K562 (cell line): Measurements from ENCODE around the gene HJV. TPM values are rescaled to one million over a fixed set of nuclear protein-coding genes. Genes with fewer than 3 reads are reported as not detected.

Experiments used
- BACH1 ChIP-seq: fragments of 200-800 bp; sonication (Bioruptor generic); IDR thresholded peaks from 2 replicates; pipeline ENCODE4 v1.6.1; 2016; ENCODE audit warnings: missing genetic modification characterization, missing compliant biosample characterization
- DNMT1 ChIP-seq: fragments of 450-650 bp; IDR thresholded peaks from 2 replicates; pipeline ENCODE4 v1.6.1; 2016; ENCODE audit warnings: antibody characterized with exemption, mild to moderate bottlenecking
- ETS1 ChIP-seq: conservative IDR thresholded peaks from 2 replicates; pipeline ENCODE4 v1.6.1; 2011; ENCODE audit warnings: low read depth, mild to moderate bottlenecking, low read length; ENCODE audit not compliant: control insufficient read depth
- FOXP1 ChIP-seq: sonication (generic); formaldehyde crosslinking; IDR thresholded peaks from 2 replicates; pipeline ENCODE4 v1.8.0; 2022; ENCODE audit warnings: mild to moderate bottlenecking, missing genetic modification reagents
- GATA2 ChIP-seq: sonication (generic); formaldehyde crosslinking; IDR thresholded peaks from 2 replicates; pipeline ENCODE4 v1.4.0; 2020; ENCODE audit warnings: mild to moderate bottlenecking, missing genetic modification reagents
- IRF2 ChIP-seq: sonication (generic); formaldehyde crosslinking; IDR thresholded peaks from 2 replicates; pipeline ENCODE4 v1.8.1; 2022; ENCODE audit warnings: mild to moderate bottlenecking, missing genetic modification reagents
- JUNB ChIP-seq: fragments of 450-650 bp; formaldehyde crosslinking; conservative IDR thresholded peaks from 2 replicates; pipeline ENCODE4 v1.4.0; 2020; ENCODE audit warnings: mild to moderate bottlenecking
- MAX ChIP-seq: sonication (generic); formaldehyde crosslinking; IDR thresholded peaks from 2 replicates; pipeline ENCODE4 v1.9.0; 2022; ENCODE audit warnings: mild to moderate bottlenecking, missing genetic modification reagents
- MTF1 ChIP-seq: fragments of 250-450 bp; sonication (Bioruptor Pico); IDR thresholded peaks from 2 replicates; pipeline ENCODE4 v1.9.0; 2021; ENCODE audit warnings: moderate library complexity, mild to moderate bottlenecking, inconsistent platforms, borderline replicate concordance
- NFYB ChIP-seq: IDR thresholded peaks from 2 replicates; pipeline ENCODE4 v1.6.1; 2011; ENCODE audit warnings: mild to moderate bottlenecking, moderate library complexity; ENCODE audit not compliant: insufficient read length; ENCODE audit errors: extremely low read depth
- NRF1 ChIP-seq, 2 experiments: fragments of 450-650 bp; IDR thresholded peaks in 1 of 2; conservative IDR thresholded peaks in 1 of 2; 2 replicates each; pipeline ENCODE4 v1.6.1; 2014; ENCODE audit warnings: mild to moderate bottlenecking in 2 of 2
- TAL1 ChIP-seq: fragments of 450-650 bp; IDR thresholded peaks from 2 replicates; pipeline ENCODE4 v1.6.1; 2016; ENCODE audit warnings: mild to moderate bottlenecking
- TRIM24 ChIP-seq, 2 experiments: fragments of 450-650 bp; IDR thresholded peaks; 2 replicates each; pipeline ENCODE4 v1.6.1; 2016
- TSC22D4 ChIP-seq: fragments of 450-650 bp; IDR thresholded peaks from 2 replicates; pipeline ENCODE4 v1.6.1; 2016; ENCODE audit warnings: missing genetic modification characterization, missing biosample characterization, control low read depth
- ZFP36 ChIP-seq: fragments of 150-350 bp; IDR thresholded peaks from 2 replicates; pipeline ENCODE4 v1.6.1; 2018; ENCODE audit warnings: low read length, low read depth; ENCODE audit not compliant: partially characterized antibody
- ZKSCAN3 ChIP-seq: fragments of 250-450 bp; sonication (Bioruptor Pico); IDR thresholded peaks from 2 replicates; pipeline ENCODE4 v1.4.0; 2020
- ZNF12 ChIP-seq: sonication (generic); formaldehyde crosslinking; IDR thresholded peaks from 2 replicates; pipeline ENCODE4 v1.4.0; 2020; ENCODE audit warnings: mild to moderate bottlenecking, missing genetic modification reagents
- ZSCAN32 ChIP-seq: fragments of 450-650 bp; formaldehyde crosslinking; IDR thresholded peaks from 2 replicates; pipeline ENCODE4 v1.4.0; 2020; ENCODE audit warnings: mild to moderate bottlenecking, moderate library complexity
- polyA plus RNA-seq, 8 experiments: library from polyadenylated mRNA; depleted of rRNA in 4 of 8; stranded (reverse) in 5 of 8; unstranded in 3 of 8; fragments of >200 nt; fragmentation: Nextera tagmentation in 2 of 8; fragmentation: Illumina TruSeq in 1 of 8; extraction: Ambion mirVana in 2 of 8; extraction: Trizol in 1 of 8; gene quantifications; 2 replicates each; pipeline versions ENCODE4 v1.2.1 to v1.2.3, GENCODE V29; 2011 to 2014; ENCODE audit warnings: inconsistent platforms in 1 of 8, missing spikeins in 1 of 8
- total RNA-seq, 7 experiments: library from RNA; depleted of rRNA in 6 of 7; stranded (reverse); fragments of >200 nt in 6 of 7; fragmentation: Illumina TruSeq in 2 of 7; extraction: Trizol in 2 of 7; gene quantifications; 2 replicates each; pipeline versions ENCODE4 v1.2.1 to v1.2.3, GENCODE V29; 2011 to 2021; ENCODE audit warnings: low replicate concordance in 1 of 7
- TF ChIP-seq, protein P1 (sequence below), 2 experiments: IDR thresholded peaks; 2 replicates each; pipeline ENCODE4 v1.6.1; 2011; ENCODE audit warnings: borderline replicate concordance in 1 of 2, control low read depth in 1 of 2, low read depth in 1 of 2, low read length in 1 of 2, mild to moderate bottlenecking in 1 of 2, mixed read lengths in 1 of 2, moderate library complexity in 1 of 2; ENCODE audit not compliant: insufficient read depth in 1 of 2, insufficient read length in 1 of 2, poor library complexity in 1 of 2, severe bottlenecking in 1 of 2; ENCODE audit errors: extremely low read depth in 1 of 2
- TF ChIP-seq, protein P2 (sequence below): fragments of 450-650 bp; formaldehyde crosslinking; IDR thresholded peaks from 2 replicates; pipeline ENCODE4 v1.4.0; 2020; ENCODE audit warnings: mild to moderate bottlenecking, moderate library complexity
- TF ChIP-seq, protein P3 (sequence below): fragments of 450-650 bp; IDR thresholded peaks from 2 replicates; pipeline ENCODE4 v1.6.1; 2016; ENCODE audit warnings: borderline replicate concordance

Gene HJV
- total and polyA plus RNA-seq, 9 of the 15 experiments (the other 6 are each of a cell fraction or from before 2014, with no cell fraction given), result 1.0 to 6.6 (median 2.4) TPM

- no peak for TF ChIP-seq DNMT1
- TF ChIP-seq ZNF12, result no peak; the same call in 1 of the 2 replicates
- TF ChIP-seq, protein P1, sequence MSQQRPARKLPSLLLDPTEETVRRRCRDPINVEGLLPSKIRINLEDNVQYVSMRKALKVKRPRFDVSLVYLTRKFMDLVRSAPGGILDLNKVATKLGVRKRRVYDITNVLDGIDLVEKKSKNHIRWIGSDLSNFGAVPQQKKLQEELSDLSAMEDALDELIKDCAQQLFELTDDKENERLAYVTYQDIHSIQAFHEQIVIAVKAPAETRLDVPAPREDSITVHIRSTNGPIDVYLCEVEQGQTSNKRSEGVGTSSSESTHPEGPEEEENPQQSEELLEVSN (IDR thresholded peaks at IDR 0.05; ENCODE audit: borderline replicate concordance in 1 of 2, extremely low read depth in 1 of 2, insufficient read depth in 1 of 2, insufficient read length in 1 of 2, low read depth in 1 of 2, low read length in 1 of 2, poor library complexity in 1 of 2, severe bottlenecking in 1 of 2), result peak in 1 of 2 experiments; percentile 13
- TF ChIP-seq, protein P2, sequence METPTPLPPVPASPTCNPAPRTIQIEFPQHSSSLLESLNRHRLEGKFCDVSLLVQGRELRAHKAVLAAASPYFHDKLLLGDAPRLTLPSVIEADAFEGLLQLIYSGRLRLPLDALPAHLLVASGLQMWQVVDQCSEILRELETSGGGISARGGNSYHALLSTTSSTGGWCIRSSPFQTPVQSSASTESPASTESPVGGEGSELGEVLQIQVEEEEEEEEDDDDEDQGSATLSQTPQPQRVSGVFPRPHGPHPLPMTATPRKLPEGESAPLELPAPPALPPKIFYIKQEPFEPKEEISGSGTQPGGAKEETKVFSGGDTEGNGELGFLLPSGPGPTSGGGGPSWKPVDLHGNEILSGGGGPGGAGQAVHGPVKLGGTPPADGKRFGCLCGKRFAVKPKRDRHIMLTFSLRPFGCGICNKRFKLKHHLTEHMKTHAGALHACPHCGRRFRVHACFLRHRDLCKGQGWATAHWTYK (CRISPR knock-in tag), result no peak
- TF ChIP-seq NRF1 (conservative IDR thresholded peaks at IDR 0.05 in 1 of 2, IDR thresholded peaks at IDR 0.05 in 1 of 2), result no peak
- TF ChIP-seq GATA2, result no peak
- no peak for TF ChIP-seq ZSCAN32 (CRISPR knock-in tag)
- TF ChIP-seq FOXP1, result no peak; the same call in 1 of the 2 replicates
- TF ChIP-seq TRIM24 (IDR thresholded peaks at IDR 0.05), result peak in 1 of 2 experiments; percentile 62; a peak in 2 of 4 replicates
- TF ChIP-seq ETS1, result peak; percentile 87
- no peak for TF ChIP-seq IRF2 (CRISPR knock-in tag)
- TF ChIP-seq TSC22D4, result no peak
- TF ChIP-seq TAL1, result no peak; the same call in 1 of the 2 replicates
- TF ChIP-seq JUNB (CRISPR knock-in tag), result 0 out of 2 replicates have a peak, but pooled peaks have one; percentile 19
- TF ChIP-seq BACH1 (tag), result peak; percentile 56; the same call in 1 of the 2 replicates
- TF ChIP-seq, protein P3, sequence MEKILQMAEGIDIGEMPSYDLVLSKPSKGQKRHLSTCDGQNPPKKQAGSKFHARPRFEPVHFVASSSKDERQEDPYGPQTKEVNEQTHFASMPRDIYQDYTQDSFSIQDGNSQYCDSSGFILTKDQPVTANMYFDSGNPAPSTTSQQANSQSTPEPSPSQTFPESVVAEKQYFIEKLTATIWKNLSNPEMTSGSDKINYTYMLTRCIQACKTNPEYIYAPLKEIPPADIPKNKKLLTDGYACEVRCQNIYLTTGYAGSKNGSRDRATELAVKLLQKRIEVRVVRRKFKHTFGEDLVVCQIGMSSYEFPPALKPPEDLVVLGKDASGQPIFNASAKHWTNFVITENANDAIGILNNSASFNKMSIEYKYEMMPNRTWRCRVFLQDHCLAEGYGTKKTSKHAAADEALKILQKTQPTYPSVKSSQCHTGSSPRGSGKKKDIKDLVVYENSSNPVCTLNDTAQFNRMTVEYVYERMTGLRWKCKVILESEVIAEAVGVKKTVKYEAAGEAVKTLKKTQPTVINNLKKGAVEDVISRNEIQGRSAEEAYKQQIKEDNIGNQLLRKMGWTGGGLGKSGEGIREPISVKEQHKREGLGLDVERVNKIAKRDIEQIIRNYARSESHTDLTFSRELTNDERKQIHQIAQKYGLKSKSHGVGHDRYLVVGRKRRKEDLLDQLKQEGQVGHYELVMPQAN, result no peak
- TF ChIP-seq MAX (CRISPR knock-in tag), result peak; percentile 72
- TF ChIP-seq ZFP36, result peak; percentile 35
- TF ChIP-seq NFYB, result no peak
- no peak for TF ChIP-seq ZKSCAN3
- TF ChIP-seq MTF1, result no peak
These were observed 15.6 kb upstream of the HJV start (continued) for GRCh38 chr1:146036965-146037646.
